Testis (tissue), 3 donors: Measurements from ENCODE around the gene AMZ1. TPM values are rescaled to one million over a fixed set of nuclear protein-coding genes. Genes with fewer than 3 reads are reported as not detected.
"Not testable (repeated sequence)": the region's sequence is repeated elsewhere in the genome, so short reads cannot be mapped to it uniquely, and the experiment has no call there.

Experiments
- DNase-seq: peaks from one replicate; pipeline ENCODE4 v3.0.0-alpha.2; 2019
- H3K27ac ChIP-seq, 2 donors: fragments of 200-600 bp; sonication (generic); one replicate each; pipeline ENCODE4 v1.5.1; 2019
- H3K27me3 ChIP-seq: fragments of 200-600 bp; sonication (generic); one replicate; pipeline ENCODE4 v1.5.1; 2019
- H3K36me3 ChIP-seq: fragments of 200-600 bp; sonication (generic); one replicate; pipeline ENCODE4 v1.5.1; 2017; ENCODE audit warnings: low read depth; ENCODE audit errors: missing control alignments
- H3K4me1 ChIP-seq: fragments of 200-600 bp; sonication (generic); one replicate; pipeline ENCODE4 v1.5.1; 2019
- H3K4me3 ChIP-seq, 2 donors: fragments of 200-600 bp; sonication (generic); one replicate each; pipeline ENCODE4 v1.5.1; 2017 to 2019
- H3K9me3 ChIP-seq: fragments of 200-600 bp; sonication (generic); one replicate; pipeline ENCODE4 v1.5.1; 2017
- CTCF ChIP-seq, 3 experiments: fragments of 450-650 bp in 2 of 3; fragments of 200-600 bp in 1 of 3; sonication (generic) in 1 of 3; IDR thresholded peaks; one replicate each; pipeline ENCODE4 v1.5.1; 2016 to 2019; ENCODE audit warnings: antibody characterized with exemption in 3 of 3, mild to moderate bottlenecking in 2 of 3, moderate library complexity in 1 of 3
- POLR2A ChIP-seq: fragments of 450-650 bp; IDR thresholded peaks from one replicate; pipeline ENCODE4 v1.6.1; 2017; ENCODE audit warnings: antibody characterized with exemption, mild to moderate bottlenecking, moderate library complexity
- WGBS, 2 donors: methylation state at CpG; one replicate each; pipeline ENCODE4 v1.1.5; 2018; 5-methylcytosine and 5-hydroxymethylcytosine counted together
- intact Hi-C: fragments of 100-400 bp; cut with DNase I; formaldehyde crosslinking; loops from one replicate; pipeline ENCODE4 v1.15.1; 2023; ENCODE audit warnings: low total_unique reads
- polyA plus RNA-seq: library from polyadenylated mRNA; stranded (reverse); fragments of 350-450 nt; fragmentation: Illumina TruSeq; extraction: RNeasy Lipid Tissue Mini Kit (QIAGEN cat#74804); gene quantifications from one replicate; pipeline ENCODE4 v1.2.3, GENCODE V29; 2014; ENCODE audit warnings: low read depth, low replicate concordance; ENCODE audit not compliant: insufficient read depth
- total RNA-seq, 2 donors: library from RNA; depleted of rRNA; stranded (reverse); fragments of >200 nt; gene quantifications; one replicate each; pipeline ENCODE4 v1.2.3, GENCODE V29; 2016

AMZ1 gene
- total and polyA plus RNA-seq, 3 donors from 2014 or later = 1.1 to 3.2 (median 2.7) TPM

- Histone ChIP-seq H3K27me3 (no peaks in the 10 kb centered on the region), H3K4me1 (peaks cover 29% of the 10 kb centered on the region), H3K9me3 (no peaks in the 10 kb centered on the region), H3K36me3 (no peaks in the 10 kb centered on the region), H3K4me3 (no peak overlapping the region), H3K27ac (peak overlapping the region; percentile 56 to 57)
- no peak for DNase-seq
- intact Hi-C loops = no loop called here
- WGBS, 2 donors = 89% methylated on average over 24 of the region's 24 CpGs
- TF ChIP-seq CTCF (IDR thresholded peaks at IDR 0.05) = no peak
- no peak for TF ChIP-seq POLR2A
These were observed 46.2 kb downstream of the AMZ1 start for GRCh38 chr7:2734084-2734686.

GRCh38 chr7:2734751-2735571 lies 47.0 kb downstream of the AMZ1 start:
- H3K36me3 ChIP-seq = no peaks in the 10 kb centered on the region
- WGBS, 2 donors = 29 to 53% methylated on average over 29 to 33 of the region's 33 CpGs
- intact Hi-C loops = no loop called here
- peak; percentile 80 for DNase-seq
- H3K4me3 ChIP-seq = no peak overlapping the region
- H3K4me1 ChIP-seq = peaks cover 23% of the 10 kb centered on the region
- H3K9me3 ChIP-seq = no peaks in the 10 kb centered on the region
- TF ChIP-seq CTCF (IDR thresholded peaks at IDR 0.05) (no peak), POLR2A (no peak)
- no peaks in the 10 kb centered on the region for H3K27me3 ChIP-seq
- peak overlapping the region; percentile 56 to 57 for H3K27ac ChIP-seq

GRCh38 chr7:2735744-2736143 lies 47.7 kb downstream of the AMZ1 start:
- Histone ChIP-seq H3K27me3 (no peaks in the 10 kb centered on the region), H3K4me1 (peaks cover 17% of the 10 kb centered on the region), H3K9me3 (no peaks in the 10 kb centered on the region), H3K27ac (no peak overlapping the region), H3K36me3 (no peaks in the 10 kb centered on the region), H3K4me3 (no peak overlapping the region)
- peak; percentile 27 for DNase-seq
- intact Hi-C loops = no loop called here
- no peak for TF ChIP-seq POLR2A
- no peak for TF ChIP-seq CTCF (IDR thresholded peaks at IDR 0.05)
- WGBS, 2 donors = 65 to 71% methylated on average over 13 of the region's 13 CpGs

- no peaks in the 10 kb centered on the region for H3K9me3 ChIP-seq
- peak; percentile 11 for DNase-seq
- H3K4me1 ChIP-seq = peaks cover 17% of the 10 kb centered on the region
- TF ChIP-seq POLR2A (no peak), CTCF (IDR thresholded peaks at IDR 0.05) (no peak)
- WGBS, 2 donors = 94 to 95% methylated on average over 16 to 17 of the region's 17 CpGs
- no peaks in the 10 kb centered on the region for H3K36me3 ChIP-seq
- H3K27ac ChIP-seq = no peak overlapping the region
- H3K4me3 ChIP-seq = no peak overlapping the region
- intact Hi-C loops = no loop called here
- H3K27me3 ChIP-seq = no peaks in the 10 kb centered on the region
These were observed 48.5 kb downstream of the AMZ1 start for GRCh38 chr7:2736411-2736914.

- H3K9me3 ChIP-seq, H3K27ac ChIP-seq, H3K4me3 ChIP-seq, intact Hi-C loops, H3K36me3 ChIP-seq, H3K27me3 ChIP-seq: not testable (repeated sequence)
- peak; percentile 5 for DNase-seq
- peaks cover 17% of the 10 kb centered on the region for H3K4me1 ChIP-seq
- 95 to 96% methylated on average over 15 of the region's 15 CpGs for WGBS, 2 donors
These were observed 49.2 kb downstream of the AMZ1 start for GRCh38 chr7:2737005-2737743.
